ENCODE data around the gene EEPD1.
"Not testable (repeated sequence)": the region's sequence is repeated elsewhere in the genome, so short reads cannot be mapped to it uniquely, and the experiment has no call there.

The EEPD1 gene

GRCh38 chr7:36305648-36306047 lies 152.6 kb downstream of the EEPD1 start:
- no peak for DNase-seq

- DNase-seq, result no peak
Observed at GRCh38 chr7:36306222-36306621, 153.2 kb downstream of the EEPD1 start.

GRCh38 chr7:36306722-36307121 lies 153.7 kb downstream of the EEPD1 start:
- no peak for DNase-seq

GRCh38 chr7:36308031-36308430 lies 155.0 kb downstream of the EEPD1 start:
- DNase-seq, result no peak

GRCh38 chr7:36309301-36309700 lies 156.2 kb downstream of the EEPD1 start:
- no peak for DNase-seq

- DNase-seq, result no peak
Observed at GRCh38 chr7:36309716-36310115, 156.7 kb downstream of the EEPD1 start.

GRCh38 chr7:36310897-36311296 lies 157.8 kb downstream of the EEPD1 start:
- DNase-seq, result no peak

GRCh38 chr7:36311539-36311938 lies 158.5 kb downstream of the EEPD1 start:
- no peak for DNase-seq

GRCh38 chr7:36312064-36312914 lies 159.2 kb downstream of the EEPD1 start:
- DNase-seq, result peak in 1 of 2 experiments; percentile 26

GRCh38 chr7:36312915-36313334 lies 159.9 kb downstream of the EEPD1 start:
- DNase-seq, result no peak

- no peak for DNase-seq
Observed at GRCh38 chr7:36313607-36314006, 160.6 kb downstream of the EEPD1 start.

GRCh38 chr7:36314491-36314890 lies 161.4 kb downstream of the EEPD1 start:
- no peak for DNase-seq

GRCh38 chr7:36315309-36315944 lies 162.4 kb downstream of the EEPD1 start:
- no peak for DNase-seq

- no peak for DNase-seq
Observed at GRCh38 chr7:36316319-36316718, 163.3 kb downstream of the EEPD1 start.

GRCh38 chr7:36317276-36317675 lies 164.2 kb downstream of the EEPD1 start:
- DNase-seq, result no peak

- DNase-seq, result no peak
Observed at GRCh38 chr7:36318116-36318515, 165.1 kb downstream of the EEPD1 start.

GRCh38 chr7:36321284-36321683 lies 168.2 kb downstream of the EEPD1 start:
- DNase-seq, result not testable (repeated sequence)

GRCh38 chr7:36336390-36336789 lies 183.3 kb downstream of the EEPD1 start:
- DNase-seq, result no peak

GRCh38 chr7:36338256-36338655 lies 185.2 kb downstream of the EEPD1 start:
- DNase-seq, result no peak

- DNase-seq, result no peak
Observed at GRCh38 chr7:36343548-36343947, 190.5 kb downstream of the EEPD1 start.

- DNase-seq, result no peak
Observed at GRCh38 chr7:36344622-36345021, 191.6 kb downstream of the EEPD1 start.

- no peak for DNase-seq
Observed at GRCh38 chr7:36346260-36346831, 193.3 kb downstream of the EEPD1 start.

- DNase-seq, result no peak
Observed at GRCh38 chr7:36348256-36348655, 195.2 kb downstream of the EEPD1 start.

- no peak for DNase-seq
Observed at GRCh38 chr7:36348771-36349170, 195.7 kb downstream of the EEPD1 start.

Data from activated CD4-positive, alpha-beta T cell treated with anti-CD3 and anti-CD28 coated beads, Interleukin-2, amount 50 U/mL, for 48 hours (primary cell).